HG03135 (cell line): Measurements from ENCODE around the gene NR3C2.
"Not testable (repeated sequence)": the region's sequence is repeated elsewhere in the genome, so short reads cannot be mapped to it uniquely, and the experiment has no call there.

Experiments used
- ATAC-seq: cut with Tn5 transposase; IDR thresholded peaks from one replicate; pipeline ENCODE4 v1.9.1; 2021; ENCODE audit warnings: mild to moderate bottlenecking, moderate library complexity; ENCODE audit not compliant: unreplicated experiment

Gene NR3C2

DNA sequence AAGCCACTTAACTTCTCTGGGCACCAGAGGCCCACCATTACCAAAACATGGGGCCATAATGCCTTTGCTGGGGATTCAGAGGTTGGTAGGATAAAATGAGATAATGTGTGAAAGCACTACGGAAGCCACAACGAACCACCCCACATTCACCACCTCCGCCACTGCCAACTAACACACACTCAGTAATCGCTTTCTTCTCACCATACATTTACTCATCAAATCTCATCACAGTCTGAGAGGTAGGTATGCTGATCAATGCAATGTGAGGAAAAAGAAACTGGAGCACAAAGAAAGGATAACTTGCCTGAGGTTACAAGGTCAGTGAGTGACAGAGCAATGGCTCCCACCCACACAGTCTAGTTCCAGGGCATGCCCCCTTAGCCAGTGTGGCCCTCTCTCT lies 257.3 kb downstream of the NR3C2 start:
- no peak for ATAC-seq

DNA sequence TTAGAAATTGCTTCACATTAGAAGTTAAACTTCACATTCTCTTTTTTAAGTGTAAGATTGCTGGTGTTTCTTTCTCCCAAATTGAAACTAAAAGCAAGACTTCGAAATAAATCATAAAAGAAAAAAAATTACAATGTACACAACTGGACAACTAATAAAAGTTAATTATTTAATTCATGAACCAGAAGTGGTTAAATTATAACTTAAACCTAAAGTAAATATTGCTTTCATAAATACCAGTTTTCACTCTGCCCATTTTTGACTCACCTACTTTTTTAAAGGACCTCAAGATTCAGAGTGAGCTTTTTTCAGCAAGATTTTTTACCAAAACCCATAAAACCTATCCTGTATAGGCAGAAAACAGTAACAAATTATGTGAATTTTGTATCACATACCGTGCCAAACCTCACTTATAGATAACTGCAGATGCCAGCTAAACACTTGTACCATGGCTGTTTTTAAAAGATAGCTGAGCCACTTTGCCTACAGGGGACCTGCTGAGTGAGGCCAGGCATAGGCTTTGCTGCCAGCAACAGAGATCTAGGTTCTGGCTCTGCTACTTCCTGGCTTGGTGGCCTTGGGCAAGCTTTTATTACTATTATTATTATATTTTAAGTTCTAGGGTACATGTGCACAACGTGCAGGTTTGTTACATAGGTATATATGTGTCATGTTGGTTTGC lies 259.8 kb downstream of the NR3C2 start:
- ATAC-seq = no peak

GRCh38 chr4:148173397-148174017 lies 268.7 kb downstream of the NR3C2 start:
- ATAC-seq = no peak

DNA sequence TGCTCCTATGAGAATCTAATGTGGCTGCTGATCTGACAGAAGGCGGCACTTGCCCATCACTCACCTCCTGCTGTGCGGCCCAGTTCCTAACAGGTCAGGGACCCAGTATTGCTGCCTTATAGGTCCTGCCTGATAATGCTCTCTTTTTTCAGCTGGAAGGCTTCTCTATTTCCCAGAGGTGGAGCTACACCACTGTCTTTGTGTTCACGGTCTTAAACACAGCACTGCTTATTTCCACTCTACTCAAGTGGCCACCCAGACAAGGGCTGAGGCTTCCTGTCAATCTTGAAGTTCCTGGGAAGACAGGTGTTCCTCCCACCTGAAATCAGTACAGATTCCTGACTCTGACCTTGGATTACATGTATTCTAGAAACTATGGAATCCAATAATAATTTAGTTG lies 270.6 kb downstream of the NR3C2 start:
- ATAC-seq = no peak

DNA sequence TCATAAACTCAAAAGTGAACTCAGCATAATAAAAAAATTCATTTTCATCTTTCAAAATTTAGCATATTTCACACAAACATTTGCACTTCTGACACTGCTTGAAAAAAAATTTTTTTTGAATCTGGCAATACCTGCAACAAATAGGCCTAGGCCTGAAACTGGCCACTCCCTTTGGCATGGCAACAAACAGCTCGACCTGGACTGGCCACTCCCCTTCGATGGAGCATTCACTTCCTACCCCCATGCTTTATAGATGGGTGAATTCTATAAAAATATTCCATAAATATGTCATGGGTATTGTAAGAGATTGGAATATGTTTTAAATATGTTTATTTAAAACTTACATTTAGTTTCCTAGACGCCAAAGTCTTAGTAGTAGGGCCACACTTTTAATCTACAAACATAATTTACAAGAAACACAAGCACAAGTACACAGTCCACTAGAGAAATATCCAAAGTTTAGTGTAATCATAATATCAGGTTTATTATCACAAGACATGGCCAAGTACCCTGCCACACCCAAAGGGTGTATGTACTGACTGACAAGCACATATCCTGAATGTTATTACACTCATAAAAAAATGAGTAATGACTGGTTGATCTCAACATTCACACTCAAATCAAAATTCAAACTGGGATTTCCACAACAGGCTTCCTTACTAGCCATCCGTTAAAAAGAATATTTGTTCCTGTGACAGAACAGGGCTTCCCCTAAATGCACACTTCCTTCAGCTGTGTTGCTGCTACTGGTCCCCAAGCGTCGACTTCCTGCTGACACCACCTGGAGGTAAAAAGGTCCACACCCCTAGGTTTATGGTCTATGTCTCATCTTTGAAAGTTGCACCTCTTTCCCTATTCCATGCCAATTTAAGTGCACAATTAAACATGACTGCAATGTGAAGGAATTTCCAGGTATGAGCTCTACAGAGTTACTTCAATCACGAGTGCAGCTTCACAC lies 271.5 kb downstream of the NR3C2 start:
- no peak for ATAC-seq

GRCh38 chr4:148166132-148166591 lies 276.1 kb downstream of the NR3C2 start:
- ATAC-seq = no peak

- ATAC-seq = no peak
These were observed 277.7 kb downstream of the NR3C2 start for GRCh38 chr4:148164557-148164956.

GRCh38 chr4:148162991-148163390 lies 279.2 kb downstream of the NR3C2 start:
- no peak for ATAC-seq

DNA sequence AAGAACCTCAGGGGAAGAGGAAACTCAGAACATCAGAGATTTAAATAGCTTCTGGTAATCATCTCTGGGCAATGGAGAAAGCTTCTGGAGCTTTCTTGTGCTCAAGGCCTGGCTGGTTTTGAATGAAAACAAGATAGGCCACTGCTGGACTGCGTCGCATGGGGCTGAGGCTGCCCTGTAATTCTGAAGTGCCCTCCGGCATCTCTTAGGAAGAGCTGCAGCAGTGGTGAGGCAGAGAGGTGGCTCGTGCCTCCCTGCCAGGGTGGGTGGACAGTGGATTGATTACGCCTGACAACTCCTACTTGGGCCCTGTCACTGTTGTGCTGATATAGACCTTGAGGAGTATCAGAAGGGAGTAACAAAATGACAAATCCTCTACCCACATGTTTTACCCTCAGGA lies 279.7 kb downstream of the NR3C2 start:
- no peak for ATAC-seq

DNA sequence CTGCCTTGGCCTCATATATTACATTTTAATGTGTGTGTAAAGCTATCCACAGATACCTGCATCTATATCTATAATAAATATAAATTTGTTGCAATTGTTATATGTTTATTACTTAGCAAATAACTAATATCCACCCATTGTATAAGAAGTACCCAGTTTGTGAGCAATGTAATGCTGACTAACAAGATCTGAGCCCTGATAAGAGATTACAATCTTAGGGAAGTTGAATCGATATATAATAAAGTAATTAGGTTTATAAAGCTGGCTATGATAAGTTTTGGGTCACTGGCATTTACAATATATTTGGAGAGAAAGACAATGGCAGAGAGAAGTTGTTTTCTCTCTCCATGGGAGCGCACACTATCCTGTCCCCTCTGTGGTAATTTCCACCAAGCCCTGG lies 280.6 kb downstream of the NR3C2 start:
- no peak for ATAC-seq

GRCh38 chr4:148159793-148160192 lies 282.4 kb downstream of the NR3C2 start:
- ATAC-seq = no peak

DNA sequence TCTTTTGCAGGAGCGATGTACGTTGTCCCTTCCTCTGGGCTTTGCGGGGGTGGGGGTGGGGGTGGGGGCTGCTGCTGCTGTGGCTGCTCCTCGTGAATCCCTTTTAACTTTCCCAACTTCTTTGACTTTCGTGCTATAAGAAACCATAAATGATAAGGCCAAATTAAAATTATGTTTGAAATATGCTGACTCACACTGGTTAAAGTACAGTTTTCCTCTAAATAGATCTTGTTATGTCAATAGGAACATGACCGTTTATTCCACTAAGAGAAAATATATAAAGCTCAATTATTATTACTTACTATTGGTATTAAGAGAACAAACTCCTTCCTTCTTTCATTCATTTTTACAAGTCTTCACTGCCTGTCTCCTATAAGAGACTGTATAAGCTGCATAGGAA lies 287.4 kb downstream of the NR3C2 start:
- no peak for ATAC-seq

DNA sequence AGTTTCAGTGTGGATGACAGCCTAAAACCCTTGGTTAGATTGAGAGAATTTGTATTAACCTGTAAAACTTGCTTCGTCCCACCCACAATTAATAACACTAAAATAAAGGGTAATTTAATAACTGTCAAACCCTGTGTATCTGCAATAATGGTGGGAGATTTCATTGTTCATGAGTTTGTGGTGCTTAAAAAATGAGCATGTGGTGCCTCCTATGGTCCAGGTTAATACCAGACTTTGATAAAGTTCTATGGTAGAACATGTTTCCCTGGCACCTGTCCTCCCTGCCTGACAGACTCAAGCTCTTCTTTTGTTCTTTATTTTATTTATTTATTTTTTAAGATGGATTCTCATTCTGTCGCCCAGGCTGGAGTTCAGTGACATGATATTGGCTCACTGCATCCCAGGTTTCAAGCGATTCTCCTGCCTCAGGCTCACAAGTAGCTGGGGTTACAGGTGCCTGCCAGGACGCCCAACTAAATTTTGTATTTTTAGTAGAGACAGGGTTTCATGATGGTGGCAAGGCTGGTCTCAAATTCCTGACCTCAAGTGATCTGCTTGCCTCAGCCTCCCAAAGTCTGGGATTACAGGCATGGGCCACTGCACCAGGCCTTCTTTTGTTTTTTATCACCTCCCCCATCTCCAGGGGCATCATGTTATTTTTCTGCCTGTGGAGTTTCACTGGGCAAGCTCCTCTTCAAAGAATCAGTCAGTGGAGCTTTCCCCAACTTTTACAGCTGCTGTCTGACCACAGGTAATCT lies 289.2 kb downstream of the NR3C2 start:
- no peak for ATAC-seq

DNA sequence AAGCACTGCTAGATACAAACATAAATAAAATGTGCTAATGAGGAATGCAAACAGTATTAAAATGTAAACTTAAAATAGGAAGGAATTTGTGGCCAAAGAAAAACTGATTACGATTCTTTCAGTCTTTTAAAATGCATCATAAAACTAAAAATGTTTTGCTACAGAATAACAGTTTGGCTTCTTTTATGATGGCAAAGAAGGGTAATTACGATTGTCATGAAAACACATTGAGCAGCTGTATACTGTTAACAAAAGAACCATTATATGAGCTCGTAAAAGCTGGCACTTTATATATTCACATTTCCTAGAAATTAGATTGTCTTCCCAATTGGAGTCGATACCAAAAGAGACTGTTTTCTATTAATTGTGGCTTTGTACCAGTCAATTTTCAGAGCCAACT lies 290.4 kb downstream of the NR3C2 start:
- no peak for ATAC-seq

- no peak for ATAC-seq
These were observed 296.7 kb downstream of the NR3C2 start for GRCh38 chr4:148145475-148145874.

GRCh38 chr4:148143174-148143573 lies 299.0 kb downstream of the NR3C2 start:
- no peak for ATAC-seq

DNA sequence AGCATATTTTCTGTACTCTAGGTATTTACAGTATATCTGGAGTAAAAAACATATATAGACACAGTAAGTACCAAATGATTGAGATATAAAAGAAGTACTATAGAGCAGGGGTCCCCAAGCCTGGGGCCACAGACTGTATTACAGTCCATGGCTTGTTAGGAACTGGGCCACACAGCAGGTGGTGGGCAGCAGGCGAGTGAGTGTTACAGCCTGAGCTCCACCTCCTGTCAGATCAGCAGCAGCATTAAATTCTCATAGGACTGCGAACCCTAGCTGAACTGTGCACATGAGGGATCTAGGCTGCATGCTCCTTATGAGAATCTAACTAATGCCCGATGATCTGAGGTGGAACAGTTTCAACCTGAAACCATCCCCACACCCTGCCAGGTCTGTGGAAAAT lies 300.7 kb downstream of the NR3C2 start:
- ATAC-seq = no peak

- no peak for ATAC-seq
These were observed 315.4 kb downstream of the NR3C2 start for GRCh38 chr4:148126825-148127224.

GRCh38 chr4:148124512-148124911 lies 317.7 kb downstream of the NR3C2 start:
- no peak for ATAC-seq

GRCh38 chr4:148123161-148123560 lies 319.1 kb downstream of the NR3C2 start:
- not testable (repeated sequence) for ATAC-seq

GRCh38 chr4:148120216-148120615 lies 322.0 kb downstream of the NR3C2 start:
- no peak for ATAC-seq
